Heart right ventricle (tissue), 16 donors: ENCODE measurements around the gene VPS26A. TPM values are rescaled to one million over a fixed set of nuclear protein-coding genes. Genes with fewer than 3 reads are reported as not detected.

Source experiments
- ATAC-seq, 8 donors: fragments of 200-7000 bp; cut with Tn5 transposase; one replicate each; pipeline ENCODE4 v1.9.1; 2020; ENCODE audit warnings: mild to moderate bottlenecking in 8 of 8, moderate library complexity in 8 of 8, moderate number of reproducible peaks in 1 of 8
- DNase-seq, 2 donors: peaks; one replicate each; pipeline ENCODE4 v3.0.0-alpha.2; 2020
- H3K27ac ChIP-seq, 10 donors: fragments of 200-600 bp; sonication (generic) in 2 of 10; one replicate each; pipeline versions ENCODE4 v1.5.0 to v1.8.0; 2020 to 2022; ENCODE audit warnings: mild to moderate bottlenecking in 3 of 10
- H3K27me3 ChIP-seq, 7 donors: fragments of 200-600 bp; one replicate each; pipeline ENCODE4 v1.8.0; 2021 to 2022; ENCODE audit warnings: mild to moderate bottlenecking in 2 of 7
- H3K36me3 ChIP-seq, 9 donors: fragments of 200-600 bp; sonication (generic) in 1 of 9; one replicate each; pipeline versions ENCODE4 v1.5.0 to v1.8.0; 2020 to 2022; ENCODE audit warnings: mild to moderate bottlenecking in 2 of 9
- H3K4me1 ChIP-seq, 9 donors: fragments of 200-600 bp; sonication (generic) in 1 of 9; one replicate each; pipeline versions ENCODE4 v1.5.0 to v1.8.0; 2020 to 2022; ENCODE audit warnings: mild to moderate bottlenecking in 4 of 9
- H3K4me3 ChIP-seq, 10 donors: fragments of 200-600 bp; sonication (generic) in 2 of 10; one replicate each; pipeline versions ENCODE4 v1.5.0 to v1.8.0; 2020 to 2022; ENCODE audit warnings: mild to moderate bottlenecking in 7 of 10, moderate library complexity in 2 of 10
- H3K9me3 ChIP-seq, 11 donors: fragments of 200-600 bp in 10 of 11; sonication (generic) in 2 of 11; one replicate each; pipeline versions ENCODE4 v1.5.0 to v1.8.0; 2013 to 2022; ENCODE audit warnings: mild to moderate bottlenecking in 2 of 11, control low read depth in 1 of 11, moderate library complexity in 1 of 11
- CTCF ChIP-seq, 9 donors: fragments of 200-600 bp; sonication (generic) in 2 of 9; IDR thresholded peaks; one replicate each; pipeline versions ENCODE4 v1.5.0 to v1.8.0; 2021 to 2022; ENCODE audit warnings: antibody characterized with exemption in 9 of 9, mild to moderate bottlenecking in 5 of 9, moderate library complexity in 1 of 9
- WGBS, 2 donors: extraction: QIAGEN DNeasy Blood & Tissue Kit; methylation state at CpG; one replicate each; pipeline ENCODE4 v1.1.7; 2013; ENCODE audit warnings: inconsistent platforms in 1 of 2; 5-methylcytosine and 5-hydroxymethylcytosine counted together
- intact Hi-C, 10 donors: fragments of 100-400 bp; cut with DNase I; formaldehyde crosslinking; loops; one replicate each; pipeline versions ENCODE4 v1.11.1 to v1.14.2; 2022
- polyA plus RNA-seq, 2 donors: library from polyadenylated mRNA; stranded (reverse); fragments of 200-250 nt; gene quantifications; one replicate each; pipeline ENCODE4 v1.2.3, GENCODE V29; 2013
- total RNA-seq, 10 donors: library from RNA; stranded (reverse); fragmentation: NEBNext Ultra II Directional in 3 of 10; extraction: Animal tissue kit (Norgen Biotek cat#: 25700) in 3 of 10; gene quantifications; one replicate each; pipeline versions ENCODE4 v1.2.1 to v1.2.4, GENCODE V29; 2021 to 2023
- donor health status: Arrhythmogenic right ventricular cardiomyopathy.
- donor health status: ischemic (EF 13 %, LVEDD 7.1; RV severe dilation, severe dysfunction).
- donor health status: healthy with polysubstance abuse.
- donor health status: DM: no; HTN: yes; CAD: no.
- donor health status: DM: no; HTN: no; CAD: no.
- donor health status: ischemic (EF 25% LVEDD 6.9; RV normal size, moderate dysfunction).
- donor health status: ischemic (EF 25% LVEDD 5.7; RV mildly dilated, moderate dysfunction).
- donor health status: healthy.
- donor health status: DM: yes; HTN: yes; CAD: no.
- donor health status: Ischemic cardiomyopathy.
- donor health status: ischemic (EF 35%, LVEDD 5.7; RV mildly dilated, moderate dysfunction).
- donor health status: nonischemic (EF 11% LVEDD 7.7; RV severe dilation, severe dysfunction).
- donor health status: DM: yes; HTN: yes; CAD: no.
- donor health status: PGD.
- donor health status: ischemic (EF 29% LVEDD 5.4; RV normal size, mild dysfunction).
- donor health status: nonischemic (EF 23%, LVEDD 6.1; RV moderate dilation, normal function).

The VPS26A gene
- total and polyA plus RNA-seq, 12 donors, result 15.9 to 43.8 (median 34.2) TPM

GRCh38 chr10:69080226-69080625 is 43.8 kb upstream of the VPS26A start:
- H3K27ac ChIP-seq, result peak overlapping the region in 1 of 10 donors; percentile 5
- no peak for TF ChIP-seq CTCF (IDR thresholded peaks at IDR 0.05)
- no peak for ATAC-seq
- H3K36me3 ChIP-seq, result no peaks in the 10 kb centered on the region
- intact Hi-C loops, result no loop called here
- DNase-seq, result no peak
- no peak overlapping the region for H3K4me3 ChIP-seq
- H3K27me3 ChIP-seq, result no peaks in the 10 kb centered on the region
- H3K9me3 ChIP-seq, result no peaks in the 10 kb centered on the region
- peaks cover 0 to 5% (median under 1%) of the 10 kb centered on the region in 9 donors for H3K4me1 ChIP-seq
- 68 to 74% methylated on average over 4 of the region's 4 CpGs for WGBS, 2 donors

GRCh38 chr10:69086001-69086509 is 37.9 kb upstream of the VPS26A start:
- no peak for TF ChIP-seq CTCF (IDR thresholded peaks at IDR 0.05)
- peak overlapping the region; percentile 69 to 98 (median 84) for H3K27ac ChIP-seq
- WGBS, 2 donors, result 40 to 44% methylated on average over 9 of the region's 9 CpGs
- H3K9me3 ChIP-seq, result no peaks in the 10 kb centered on the region
- ATAC-seq (peak; percentile 11 to 71 (median 62)), DNase-seq (peak in 1 of 2 donors; percentile 55)
- H3K4me3 ChIP-seq, result peak overlapping the region in 6 of 10 donors; percentile 6 to 71 (median 36)
- H3K27me3 ChIP-seq, result no peaks in the 10 kb centered on the region
- H3K36me3 ChIP-seq, result peaks cover 0 to 11% (median 0%) of the 10 kb centered on the region in 9 donors
- peaks cover 0 to 41% (median 15%) of the 10 kb centered on the region in 9 donors for H3K4me1 ChIP-seq
- intact Hi-C loops, result loop anchor here in 2 of 10 donors (2.0 to 5.0 kb wide), 2 partner anchors 13 to 34 kb away; no protein-coding TSS in a partner anchor

- Histone ChIP-seq H3K4me1 (peaks cover 0 to 58% (median 17%) of the 10 kb centered on the region in 9 donors), H3K9me3 (no peaks in the 10 kb centered on the region), H3K4me3 (peak within 1 kb of the TSS in 9 of 10 donors; percentile 40 to 71 (median 53)), H3K36me3 (peaks cover 0 to 12% (median 0%) of the 10 kb centered on the region in 9 donors), H3K27me3 (no peaks in the 10 kb centered on the region), H3K27ac (peak within 1 kb of the TSS; percentile 69 to 98 (median 84))
- TF ChIP-seq CTCF (IDR thresholded peaks at IDR 0.05), result no peak
- WGBS, 2 donors, result 46 to 57% methylated on average over 10 of the region's 10 CpGs
- DNase-seq (peak in 1 of 2 donors; percentile 88), ATAC-seq (peak; percentile 73 to 88 (median 82))
- intact Hi-C loops, result loop anchor here in 3 of 10 donors (1.0 to 5.0 kb wide), 3 partner anchors 15 to 36 kb away; no protein-coding TSS in a partner anchor
Measured at GRCh38 chr10:69087590-69088470, 36.1 kb upstream of the VPS26A start, which contains the start of gene SRGN. Gene SRGN, plus strand, starts transcription at chr10:69088103. Its CDS starts 55 bp downstream, at chr10:69088158.

GRCh38 chr10:69088471-69088769 is 35.6 kb upstream of the VPS26A start:
- Histone ChIP-seq H3K27me3 (no peaks in the 10 kb centered on the region), H3K36me3 (peaks cover 0 to 15% (median 0%) of the 10 kb centered on the region in 9 donors), H3K4me1 (peaks cover 0 to 64% (median 22%) of the 10 kb centered on the region in 9 donors), H3K4me3 (peak overlapping the region in 9 of 10 donors; percentile 40 to 71 (median 53)), H3K9me3 (no peaks in the 10 kb centered on the region), H3K27ac (peak overlapping the region; percentile 57 to 98 (median 84))
- intact Hi-C loops, result loop anchor here in 2 of 10 donors (1.0 to 5.0 kb wide), 2 partner anchors 27 to 36 kb away; no protein-coding TSS in a partner anchor
- TF ChIP-seq CTCF (IDR thresholded peaks at IDR 0.05), result no peak
- DNase-seq (no peak), ATAC-seq (peak in 1 of 8 donors; percentile 24)
- 54 to 72% methylated on average over 3 of the region's 3 CpGs for WGBS, 2 donors
